ENCODE results near the gene MAPRE3.

The MAPRE3 gene

GRCh38 chr2:27054721-27055120 is 84.3 kb downstream of the MAPRE3 start:
- no peak for TF ChIP-seq CTCF (conservative IDR thresholded peaks at IDR 0.05; ENCODE audit: low read length)

GRCh38 chr2:27057184-27057583 is 86.7 kb downstream of the MAPRE3 start:
- TF ChIP-seq CTCF (conservative IDR thresholded peaks at IDR 0.05; ENCODE audit: low read length): no peak
- DNase-seq (ENCODE audit: low read depth): no peak
- no peak overlapping the region for H3K4me3 ChIP-seq (ENCODE audit: low read length)

More at GRCh38 chr2:27054721-27055120, 84.3 kb downstream of the MAPRE3 start:
- H3K4me3 ChIP-seq (ENCODE audit: low read length): no peak overlapping the region
- no peak for DNase-seq (ENCODE audit: low read depth)

- H3K4me3 ChIP-seq (ENCODE audit: low read length): no peak overlapping the region
- no peak for TF ChIP-seq CTCF (conservative IDR thresholded peaks at IDR 0.05; ENCODE audit: low read length)
- DNase-seq (ENCODE audit: low read depth): no peak
Observed at GRCh38 chr2:27058210-27058609, 87.8 kb downstream of the MAPRE3 start.

GRCh38 chr2:27059141-27059820 is 88.8 kb downstream of the MAPRE3 start:
- no peak for DNase-seq (ENCODE audit: low read depth)
- H3K4me3 ChIP-seq (ENCODE audit: low read length): no peak overlapping the region
- TF ChIP-seq CTCF (conservative IDR thresholded peaks at IDR 0.05; ENCODE audit: low read length): no peak

GRCh38 chr2:27060323-27060722 is 89.9 kb downstream of the MAPRE3 start:
- H3K4me3 ChIP-seq (ENCODE audit: low read length): no peak overlapping the region
- DNase-seq (ENCODE audit: low read depth): no peak
- no peak for TF ChIP-seq CTCF (conservative IDR thresholded peaks at IDR 0.05; ENCODE audit: low read length)

GRCh38 chr2:27065128-27065527 is 94.7 kb downstream of the MAPRE3 start:
- H3K4me3 ChIP-seq (ENCODE audit: low read length): no peak overlapping the region
- TF ChIP-seq CTCF (conservative IDR thresholded peaks at IDR 0.05; ENCODE audit: low read length): no peak
- no peak for DNase-seq (ENCODE audit: low read depth)

- no peak for TF ChIP-seq CTCF (conservative IDR thresholded peaks at IDR 0.05; ENCODE audit: low read length)
- DNase-seq (ENCODE audit: low read depth): no peak
- no peak overlapping the region for H3K4me3 ChIP-seq (ENCODE audit: low read length)
Observed at GRCh38 chr2:27067385-27067784, 96.9 kb downstream of the MAPRE3 start.

Data from AG10803 (cell line).